Stomach smooth muscle (tissue), 2 donors: ENCODE results near the gene PDE4A.
"Not testable (repeated sequence)": the region's sequence is repeated elsewhere in the genome, so short reads cannot be mapped to it uniquely, and the experiment has no call there.

Experiments used
- H3K27ac ChIP-seq: one replicate; pipeline ENCODE4 v1.7.0; 2013; ENCODE audit warnings: mild to moderate bottlenecking, low read length, inconsistent platforms
- H3K27me3 ChIP-seq, 2 donors: one replicate each; pipeline ENCODE4 v1.7.0; 2013; ENCODE audit warnings: low read length in 2 of 2; ENCODE audit not compliant: insufficient read depth in 2 of 2, control insufficient read depth in 1 of 2
- H3K36me3 ChIP-seq, 2 donors: one replicate each; pipeline ENCODE4 v1.7.0; 2013; ENCODE audit warnings: low read length in 2 of 2; ENCODE audit not compliant: control insufficient read depth in 2 of 2, insufficient read depth in 2 of 2
- H3K4me1 ChIP-seq: one replicate; pipeline ENCODE4 v1.7.0; 2013; ENCODE audit warnings: low read length; ENCODE audit not compliant: control insufficient read depth, insufficient read depth
- H3K4me3 ChIP-seq, 2 donors: one replicate each; pipeline ENCODE4 v1.7.0; 2013; ENCODE audit warnings: low read length in 2 of 2
- H3K9ac ChIP-seq, 2 donors: one replicate each; pipeline ENCODE4 v1.7.0; 2013; ENCODE audit warnings: low read length in 2 of 2, mild to moderate bottlenecking in 1 of 2
- H3K9me3 ChIP-seq, 2 donors: one replicate each; pipeline ENCODE4 v1.7.0; 2013; ENCODE audit warnings: low read length in 2 of 2; ENCODE audit not compliant: control insufficient read depth in 2 of 2
- donor health status: healthy.
- donor health status: Pancreatic carcinoma.

Gene PDE4A

GRCh38 chr19:10450853-10451609 is 30.7 kb downstream of the PDE4A start:
- Histone ChIP-seq H3K27me3 (peaks cover 6 to 14% of the 10 kb centered on the region in 2 donors), H3K27ac (no peak overlapping the region), H3K9me3 (no peaks in the 10 kb centered on the region), H3K4me1 (no peaks in the 10 kb centered on the region), H3K36me3 (peaks cover 0 to 4% of the 10 kb centered on the region in 2 donors), H3K4me3 (no peak overlapping the region), H3K9ac (no peak overlapping the region)

DNA sequence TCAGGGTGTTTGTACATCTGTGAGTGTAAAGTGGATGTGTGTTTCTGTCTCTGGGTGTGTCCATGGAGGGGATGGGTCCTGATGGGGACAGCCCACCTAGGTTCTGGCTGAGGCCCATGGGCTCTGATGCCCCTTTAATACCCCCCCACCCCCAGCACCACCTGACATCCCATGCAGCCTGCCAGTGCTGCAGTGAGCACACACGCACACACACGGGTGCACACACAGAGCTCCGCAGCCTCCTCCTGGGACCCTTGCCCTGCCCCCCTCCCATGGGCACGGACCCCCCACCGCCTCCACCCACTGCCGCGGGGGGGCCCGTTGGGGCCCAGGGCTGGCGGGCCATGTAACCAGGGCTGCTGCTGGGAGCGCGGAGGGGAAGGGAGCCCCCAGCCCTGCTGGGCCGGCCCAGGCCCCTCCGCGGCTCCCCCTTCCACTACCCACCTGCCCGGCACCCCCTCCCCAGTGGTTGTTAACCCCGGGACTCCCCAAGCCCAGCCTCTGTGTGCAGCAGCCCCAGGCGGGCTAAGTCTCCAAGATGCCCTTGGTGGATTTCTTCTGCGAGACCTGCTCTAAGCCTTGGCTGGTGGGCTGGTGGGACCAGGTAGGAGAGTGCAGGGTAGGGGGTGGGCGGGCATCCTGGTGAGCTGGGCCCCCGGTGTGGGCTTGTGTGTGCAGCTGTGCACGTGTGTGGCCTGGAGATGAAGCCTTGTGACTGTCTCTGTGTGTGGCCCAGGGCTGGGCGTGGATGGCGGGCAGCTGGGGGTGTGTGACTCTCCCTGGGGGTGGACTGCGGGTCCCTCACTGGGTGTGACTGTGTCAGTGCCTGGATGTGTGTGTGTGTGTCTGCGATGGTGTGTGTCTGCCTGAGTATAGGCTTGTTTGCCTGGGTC is 32.6 kb downstream of the PDE4A start:
- Histone ChIP-seq H3K9ac (no peak overlapping the region), H3K27me3 (peaks cover 6 to 14% of the 10 kb centered on the region in 2 donors), H3K27ac (no peak overlapping the region), H3K4me1 (no peaks in the 10 kb centered on the region), H3K36me3 (peaks cover 0 to 4% of the 10 kb centered on the region in 2 donors), H3K9me3 (no peaks in the 10 kb centered on the region), H3K4me3 (no peak overlapping the region)

GRCh38 chr19:10453852-10454251 is 33.5 kb downstream of the PDE4A start:
- no peak overlapping the region for H3K27ac ChIP-seq
- no peak overlapping the region for H3K4me3 ChIP-seq
- H3K9ac ChIP-seq, result no peak overlapping the region
- H3K36me3 ChIP-seq, result peaks cover 0 to 4% of the 10 kb centered on the region in 2 donors
- no peaks in the 10 kb centered on the region for H3K4me1 ChIP-seq
- no peaks in the 10 kb centered on the region for H3K9me3 ChIP-seq
- peaks cover 6 to 14% of the 10 kb centered on the region in 2 donors for H3K27me3 ChIP-seq

GRCh38 chr19:10454267-10454666 is 33.9 kb downstream of the PDE4A start:
- H3K9ac ChIP-seq, result no peak overlapping the region

DNA sequence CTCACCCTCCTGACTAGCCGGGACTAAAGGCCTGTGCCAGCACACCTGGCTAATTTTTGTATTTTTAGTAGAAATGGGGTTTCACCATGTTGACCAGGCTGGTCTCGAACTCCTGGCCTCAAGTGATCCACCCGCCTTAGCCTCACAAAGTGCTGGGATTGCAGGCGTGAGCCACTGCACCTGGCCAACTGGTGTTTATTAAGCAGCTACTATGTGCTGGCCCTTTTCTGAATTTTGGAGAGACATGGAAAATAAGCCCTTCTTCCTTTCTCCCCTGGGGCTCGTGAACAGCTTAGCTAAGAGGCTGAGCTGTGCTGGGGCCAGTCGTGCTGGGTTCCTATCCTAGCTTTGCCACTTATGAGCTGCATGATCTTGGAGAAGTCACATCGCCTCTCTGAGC is 38.4 kb downstream of the PDE4A start:
- H3K27ac ChIP-seq, H3K36me3 ChIP-seq, H3K4me3 ChIP-seq, H3K4me1 ChIP-seq, H3K27me3 ChIP-seq, H3K9me3 ChIP-seq, H3K9ac ChIP-seq: not testable (repeated sequence)

More at GRCh38 chr19:10454267-10454666, 33.9 kb downstream of the PDE4A start:
- Histone ChIP-seq H3K4me3 (no peak overlapping the region), H3K27ac (no peak overlapping the region), H3K4me1 (no peaks in the 10 kb centered on the region), H3K9me3 (no peaks in the 10 kb centered on the region), H3K36me3 (peaks cover 0 to 2% of the 10 kb centered on the region in 2 donors), H3K27me3 (peaks cover 6 to 14% of the 10 kb centered on the region in 2 donors)

GRCh38 chr19:10460714-10461046 is 40.3 kb downstream of the PDE4A start:
- Histone ChIP-seq H3K9me3 (no peaks in the 10 kb centered on the region), H3K27ac (no peak overlapping the region), H3K27me3 (no peaks in the 10 kb centered on the region), H3K4me3 (peak overlapping the region; percentile 55), H3K36me3 (no peaks in the 10 kb centered on the region), H3K9ac (no peak overlapping the region), H3K4me1 (peaks cover 9% of the 10 kb centered on the region)

DNA sequence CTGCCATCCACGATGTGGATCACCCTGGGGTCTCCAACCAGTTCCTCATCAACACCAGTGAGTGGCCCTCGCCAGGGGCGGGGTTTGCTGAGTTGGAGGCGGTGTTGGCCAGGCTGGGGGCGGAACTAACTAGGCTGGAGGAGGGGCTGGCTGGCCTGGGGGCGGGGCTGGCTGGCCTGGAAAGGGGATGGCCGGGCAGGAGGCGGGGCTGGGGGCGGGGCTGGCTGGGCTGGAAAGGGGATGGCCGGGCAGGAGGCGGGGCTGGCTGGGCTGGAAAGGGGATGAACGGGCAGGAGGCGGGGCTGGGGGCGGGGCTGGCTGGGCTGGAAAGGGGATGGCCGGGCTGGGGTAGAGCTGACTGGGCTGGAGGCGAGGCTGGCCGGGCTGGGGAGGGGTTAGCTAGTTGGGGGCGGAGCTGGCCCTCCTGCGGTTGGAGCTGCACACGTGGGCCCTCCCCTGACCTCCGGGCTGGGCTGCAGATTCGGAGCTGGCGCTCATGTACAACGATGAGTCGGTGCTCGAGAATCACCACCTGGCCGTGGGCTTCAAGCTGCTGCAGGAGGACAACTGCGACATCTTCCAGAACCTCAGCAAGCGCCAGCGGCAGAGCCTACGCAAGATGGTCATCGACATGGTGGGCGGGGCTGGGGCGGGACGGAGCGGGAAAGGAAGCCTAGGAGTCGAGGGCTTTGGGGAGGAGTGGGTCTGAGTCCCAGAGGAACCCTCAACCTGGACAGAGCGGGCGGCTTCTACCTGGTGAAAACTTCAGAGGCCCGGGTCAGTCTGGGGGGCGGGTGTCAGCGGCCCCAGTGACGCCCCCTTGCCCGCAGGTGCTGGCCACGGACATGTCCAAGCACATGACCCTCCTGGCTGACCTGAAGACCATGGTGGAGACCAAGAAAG is 41.0 kb downstream of the PDE4A start:
- H3K9ac ChIP-seq, result no peak overlapping the region
- no peaks in the 10 kb centered on the region for H3K27me3 ChIP-seq
- H3K36me3 ChIP-seq, result no peaks in the 10 kb centered on the region
- peaks cover 9% of the 10 kb centered on the region for H3K4me1 ChIP-seq
- H3K27ac ChIP-seq, result no peak overlapping the region
- no peaks in the 10 kb centered on the region for H3K9me3 ChIP-seq
- peak overlapping the region; percentile 55 to 72 for H3K4me3 ChIP-seq

GRCh38 chr19:10462042-10462441 is 41.7 kb downstream of the PDE4A start:
- H3K27ac ChIP-seq, H3K9ac ChIP-seq, H3K36me3 ChIP-seq, H3K9me3 ChIP-seq, H3K27me3 ChIP-seq, H3K4me1 ChIP-seq: not testable (repeated sequence)
- H3K4me3 ChIP-seq, result peak overlapping the region in 1 of 2 donors; percentile 72

GRCh38 chr19:10462557-10462956 is 42.2 kb downstream of the PDE4A start:
- H3K36me3 ChIP-seq, result peaks cover 0 to 3% of the 10 kb centered on the region in 2 donors
- H3K9ac ChIP-seq, result no peak overlapping the region
- no peaks in the 10 kb centered on the region for H3K27me3 ChIP-seq
- no peak overlapping the region for H3K27ac ChIP-seq
- peaks cover 9% of the 10 kb centered on the region for H3K4me1 ChIP-seq
- no peak overlapping the region for H3K4me3 ChIP-seq
- H3K9me3 ChIP-seq, result no peaks in the 10 kb centered on the region

GRCh38 chr19:10464456-10464855 is 44.1 kb downstream of the PDE4A start:
- Histone ChIP-seq H3K4me1 (peaks cover 9% of the 10 kb centered on the region), H3K27me3 (no peaks in the 10 kb centered on the region), H3K27ac (no peak overlapping the region), H3K36me3 (peaks cover 0 to 3% of the 10 kb centered on the region in 2 donors), H3K9me3 (no peaks in the 10 kb centered on the region), H3K9ac (no peak overlapping the region), H3K4me3 (no peak overlapping the region)
